Small intestine (tissue), 7 donors: ENCODE measurements around the gene TMEM51. TPM values are rescaled to one million over a fixed set of nuclear protein-coding genes. Genes with fewer than 3 reads are reported as not detected.

Experiments
- DNase-seq, 2 donors: peaks; one replicate each; pipeline versions ENCODE4 v3.0.0 to v3.0.0-alpha.2; 2013
- FAIRE-seq: peaks from 2 replicates; lab custom pipeline; 2012; peaks lifted over from hg19 to GRCh38; lab: Jason Lieb, UNC
- H3K27ac ChIP-seq, 3 donors: one replicate each; pipeline ENCODE4 v1.5.1; 2013; ENCODE audit warnings: low read length in 2 of 3, mild to moderate bottlenecking in 2 of 3, control low read depth in 1 of 3, inconsistent platforms in 1 of 3, low read depth in 1 of 3, moderate library complexity in 1 of 3
- H3K27me3 ChIP-seq, 3 donors: one replicate each; pipeline ENCODE4 v1.6.1; 2013; ENCODE audit warnings: low read length in 3 of 3, inconsistent platforms in 1 of 3; ENCODE audit not compliant: control insufficient read depth in 3 of 3, insufficient read depth in 3 of 3
- H3K36me3 ChIP-seq, 3 donors: one replicate each; pipeline ENCODE4 v1.6.1; 2013; ENCODE audit warnings: low read length in 3 of 3, inconsistent platforms in 1 of 3, low read depth in 1 of 3, mild to moderate bottlenecking in 1 of 3, moderate library complexity in 1 of 3; ENCODE audit not compliant: control insufficient read depth in 3 of 3, insufficient read depth in 2 of 3
- H3K4me1 ChIP-seq, 3 donors: one replicate each; pipeline ENCODE4 v1.6.1; 2013; ENCODE audit warnings: low read length in 2 of 3, inconsistent platforms in 1 of 3, low read depth in 1 of 3, mild to moderate bottlenecking in 1 of 3, moderate library complexity in 1 of 3; ENCODE audit not compliant: control insufficient read depth in 3 of 3, insufficient read depth in 2 of 3
- H3K4me3 ChIP-seq, 3 donors: one replicate each; pipeline ENCODE4 v1.5.1; 2013; ENCODE audit warnings: low read length in 3 of 3, control low read depth in 1 of 3, inconsistent platforms in 1 of 3, low read depth in 1 of 3, mild to moderate bottlenecking in 1 of 3, moderate library complexity in 1 of 3
- H3K9me3 ChIP-seq, 2 donors: one replicate each; pipeline ENCODE4 v1.6.1; 2013; ENCODE audit warnings: low read depth in 1 of 2, low read length in 1 of 2; ENCODE audit not compliant: control insufficient read depth in 2 of 2, insufficient read depth in 1 of 2
- WGBS, 3 donors: extraction: QIAGEN DNeasy Blood & Tissue Kit; methylation state at CpG; one replicate each; pipeline ENCODE4 v1.1.7; 2013; 5-methylcytosine and 5-hydroxymethylcytosine counted together
- polyA plus RNA-seq, 4 donors: library from polyadenylated mRNA; stranded (reverse) in 3 of 4; unstranded in 1 of 4; fragments of 200-250 nt in 3 of 4; fragments of 120-200 nt in 1 of 4; gene quantifications; one replicate each; pipeline versions ENCODE4 v1.2.1 to v1.2.3, GENCODE V29; 2013
- donor health status: healthy with polysubstance abuse.
- donor health status: control.
- donor health status: control.
- donor health status: Bipolar disorder and iron deficiency.
- donor health status: healthy.

Gene TMEM51
- polyA plus RNA-seq, 4 donors = 16.3 to 44.4 (median 21.5) TPM

GRCh38 chr1:15187175-15188129 lies 33.9 kb downstream of the TMEM51 start:
- WGBS, 3 donors = 37 to 54% (median 39%) methylated on average over 15 of the region's 15 CpGs
- no peak overlapping the region for H3K4me3 ChIP-seq
- peak; percentile 59 to 79 for DNase-seq
- peaks cover 10 to 85% (median 16%) of the 10 kb centered on the region in 3 donors for H3K4me1 ChIP-seq
- FAIRE-seq = no peak
- no peaks in the 10 kb centered on the region for H3K27me3 ChIP-seq
- no peaks in the 10 kb centered on the region for H3K9me3 ChIP-seq
- H3K27ac ChIP-seq = peak overlapping the region; percentile 16 to 82 (median 65)
- H3K36me3 ChIP-seq = peaks cover 0 to 26% (median 0%) of the 10 kb centered on the region in 3 donors

- H3K27me3 ChIP-seq = no peaks in the 10 kb centered on the region
- no peak for FAIRE-seq
- peaks cover 0 to 32% (median 0%) of the 10 kb centered on the region in 3 donors for H3K36me3 ChIP-seq
- no peaks in the 10 kb centered on the region for H3K9me3 ChIP-seq
- no peak overlapping the region for H3K4me3 ChIP-seq
- WGBS, 3 donors = 52 to 65% (median 54%) methylated on average over 4 of the region's 4 CpGs
- H3K27ac ChIP-seq = peak overlapping the region in 2 of 3 donors; percentile 65 to 82
- H3K4me1 ChIP-seq = peaks cover 10 to 92% (median 16%) of the 10 kb centered on the region in 3 donors
- peak; percentile 68 to 75 for DNase-seq
Measured at GRCh38 chr1:15188130-15188524, 34.6 kb downstream of the TMEM51 start.

- Histone ChIP-seq H3K27ac (peak overlapping the region; percentile 44 to 82 (median 65)), H3K27me3 (no peaks in the 10 kb centered on the region), H3K4me1 (peaks cover 10 to 93% (median 16%) of the 10 kb centered on the region in 3 donors), H3K4me3 (no peak overlapping the region), H3K9me3 (no peaks in the 10 kb centered on the region), H3K36me3 (peaks cover 0 to 31% (median 0%) of the 10 kb centered on the region in 3 donors)
- 64 to 73% (median 66%) methylated on average over 3 of the region's 3 CpGs for WGBS, 3 donors
- FAIRE-seq = no peak
- DNase-seq = peak in 1 of 2 donors; percentile 46
Measured at GRCh38 chr1:15188678-15189077, 35.1 kb downstream of the TMEM51 start.

- no peak for FAIRE-seq
- DNase-seq = peak; percentile 90 to 93
- 10 to 56% (median 35%) methylated on average over 8 of the region's 8 CpGs for WGBS, 3 donors
- Histone ChIP-seq H3K36me3 (peaks cover 0 to 25% (median 0%) of the 10 kb centered on the region in 3 donors), H3K27me3 (no peaks in the 10 kb centered on the region), H3K4me3 (no peak overlapping the region), H3K9me3 (no peaks in the 10 kb centered on the region), H3K4me1 (peaks cover 10 to 82% (median 16%) of the 10 kb centered on the region in 3 donors), H3K27ac (peak overlapping the region; percentile 69 to 82 (median 74))
Measured at GRCh38 chr1:15189692-15190370, 36.3 kb downstream of the TMEM51 start.

GRCh38 chr1:15191267-15191666 lies 37.7 kb downstream of the TMEM51 start:
- Histone ChIP-seq H3K4me3 (no peak overlapping the region), H3K4me1 (peaks cover 10 to 72% (median 16%) of the 10 kb centered on the region in 3 donors), H3K9me3 (no peaks in the 10 kb centered on the region), H3K27me3 (no peaks in the 10 kb centered on the region), H3K36me3 (peaks cover 0 to 33% (median 0%) of the 10 kb centered on the region in 3 donors), H3K27ac (peak overlapping the region; percentile 70 to 82 (median 70))
- 20 to 57% (median 34%) methylated on average over 8 of the region's 8 CpGs for WGBS, 3 donors
- FAIRE-seq = no peak
- peak in 1 of 2 donors; percentile 55 for DNase-seq

GRCh38 chr1:15191770-15192169 lies 38.2 kb downstream of the TMEM51 start:
- peaks cover 10 to 72% (median 14%) of the 10 kb centered on the region in 3 donors for H3K4me1 ChIP-seq
- WGBS, 3 donors = 49 to 67% (median 50%) methylated on average over 13 of the region's 13 CpGs
- H3K36me3 ChIP-seq = peaks cover 0 to 32% (median 0%) of the 10 kb centered on the region in 3 donors
- no peaks in the 10 kb centered on the region for H3K9me3 ChIP-seq
- H3K27me3 ChIP-seq = no peaks in the 10 kb centered on the region
- peak overlapping the region in 1 of 3 donors; percentile 82 for H3K27ac ChIP-seq
- H3K4me3 ChIP-seq = no peak overlapping the region
- FAIRE-seq (no peak), DNase-seq (no peak)

- FAIRE-seq (no peak), DNase-seq (no peak)
- 49 to 64% (median 55%) methylated on average over 12 of the region's 12 CpGs for WGBS, 3 donors
- Histone ChIP-seq H3K27me3 (no peaks in the 10 kb centered on the region), H3K4me1 (peaks cover 3 to 73% (median 9%) of the 10 kb centered on the region in 3 donors), H3K27ac (peak overlapping the region in 1 of 3 donors; percentile 82), H3K36me3 (peaks cover 0 to 35% (median 0%) of the 10 kb centered on the region in 3 donors), H3K9me3 (no peaks in the 10 kb centered on the region), H3K4me3 (no peak overlapping the region)
Measured at GRCh38 chr1:15192916-15193550, 39.5 kb downstream of the TMEM51 start.
